Dedifferentiated amniotic fluid mesenchymal stem cell (primary cell): ENCODE results near the gene AKT1S1.

Experiments
- DNase-seq: peaks from one replicate; pipeline ENCODE4 v3.0.0-alpha.2; 2016; ENCODE audit errors: extremely low spot score

The AKT1S1 gene

DNA sequence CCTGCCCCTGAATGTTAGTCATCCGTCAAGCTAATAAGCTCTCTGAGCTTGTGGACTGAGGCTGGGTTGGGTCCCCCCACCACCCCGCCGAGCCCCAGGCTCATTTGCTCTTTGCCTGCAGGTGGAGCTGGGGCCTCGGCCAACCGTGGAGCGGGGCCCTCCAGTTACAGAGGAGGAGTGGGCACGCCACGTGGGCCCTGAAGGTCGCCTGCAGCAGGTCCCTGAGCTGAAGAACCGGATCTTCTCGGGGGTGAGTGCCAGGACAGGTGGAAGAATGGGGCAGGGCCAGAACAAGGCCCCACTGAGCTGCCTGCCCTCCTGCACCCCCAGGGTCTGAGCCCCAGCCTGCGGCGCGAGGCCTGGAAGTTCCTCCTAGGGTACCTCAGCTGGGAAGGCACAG, 5.5 kb upstream of the AKT1S1 start:
- no peak for DNase-seq

DNA sequence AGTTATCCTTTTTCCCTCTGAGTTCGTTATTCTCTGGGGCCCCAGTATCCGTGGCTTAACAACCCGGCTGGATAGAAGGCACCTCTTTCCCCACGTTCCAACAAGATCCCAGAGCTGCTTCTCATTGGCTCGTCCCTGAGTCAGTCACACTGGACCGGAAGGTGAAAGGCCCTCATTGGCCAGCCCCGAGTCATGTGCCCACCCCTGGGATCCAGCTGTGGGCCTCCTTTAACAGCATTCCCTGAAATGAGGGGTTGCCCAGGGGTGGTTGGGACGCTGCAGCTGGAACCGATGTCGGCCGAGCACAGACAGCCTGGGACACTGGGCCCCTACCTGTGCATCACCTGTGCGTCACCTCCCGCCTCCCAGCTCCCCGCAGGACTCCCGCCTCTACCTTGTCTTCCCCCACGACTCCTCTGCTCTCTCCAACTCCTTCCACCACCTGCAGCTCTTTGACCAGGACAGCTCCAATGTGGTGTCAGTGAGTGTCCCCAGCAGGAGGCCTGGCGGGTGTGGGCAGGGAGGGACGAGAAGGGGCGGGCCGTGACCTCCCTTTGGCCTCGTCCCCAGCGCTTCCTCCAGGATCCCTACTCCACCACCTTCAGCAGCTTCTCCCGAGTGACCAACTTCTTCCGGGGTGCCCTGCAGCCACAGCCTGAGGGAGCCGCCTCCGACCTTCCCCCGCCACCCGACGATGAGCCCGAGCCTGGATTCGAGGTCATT, 4.7 kb upstream of the AKT1S1 start:
- no peak for DNase-seq

DNA sequence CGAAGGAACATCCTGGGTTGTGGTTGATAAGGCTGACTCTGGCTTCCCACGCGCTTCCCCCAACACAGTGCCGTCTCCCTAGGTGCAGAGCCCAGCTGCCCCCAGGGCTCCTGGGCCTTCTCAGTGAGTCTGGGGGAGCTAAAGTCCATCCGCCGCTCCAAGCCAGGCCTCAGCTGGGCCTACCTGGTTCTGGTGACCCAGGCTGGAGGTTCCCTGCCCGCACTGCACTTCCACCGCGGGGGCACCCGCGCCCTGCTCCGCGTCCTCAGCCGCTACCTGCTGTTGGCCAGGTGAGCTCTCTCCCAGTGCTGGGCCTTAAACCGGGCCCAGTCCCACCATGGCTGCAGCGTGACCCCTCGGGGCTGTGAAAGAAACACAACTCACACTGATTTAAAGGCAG, 4.0 kb upstream of the AKT1S1 start:
- no peak for DNase-seq

DNA sequence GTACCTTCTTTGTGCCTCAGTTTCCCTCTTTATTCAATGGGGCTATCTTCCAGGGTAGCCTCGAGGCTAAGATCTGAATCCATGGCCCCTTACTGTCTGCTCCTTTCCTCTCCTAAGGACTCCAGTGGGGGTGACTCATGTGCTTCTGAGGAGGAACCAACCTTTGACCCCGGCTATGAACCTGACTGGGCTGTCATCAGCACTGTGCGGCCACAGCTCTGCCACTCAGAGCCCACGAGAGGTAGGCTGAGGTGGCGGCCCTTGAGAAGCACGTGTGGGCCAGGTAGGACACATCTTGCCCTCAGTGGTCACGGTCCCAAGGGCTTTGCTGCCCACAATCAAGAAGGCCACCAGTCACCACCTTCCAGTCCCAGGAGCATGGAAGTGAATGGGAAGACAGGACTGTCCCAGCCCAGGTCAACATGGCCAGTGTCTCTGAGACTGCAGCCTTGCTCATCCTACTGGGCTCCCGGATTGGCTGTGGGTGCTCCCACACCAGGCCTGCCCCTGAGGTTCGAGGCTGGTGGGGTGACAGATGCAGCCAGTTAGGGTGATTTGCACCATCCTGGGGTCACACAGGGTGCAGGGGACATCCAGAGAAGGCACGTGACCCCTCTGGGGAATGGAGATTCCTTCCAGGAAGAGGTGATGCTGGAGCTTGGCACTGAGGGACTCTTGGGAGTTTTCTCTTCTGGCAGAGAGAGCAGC, 3.2 kb upstream of the AKT1S1 start:
- no peak for DNase-seq

DNA sequence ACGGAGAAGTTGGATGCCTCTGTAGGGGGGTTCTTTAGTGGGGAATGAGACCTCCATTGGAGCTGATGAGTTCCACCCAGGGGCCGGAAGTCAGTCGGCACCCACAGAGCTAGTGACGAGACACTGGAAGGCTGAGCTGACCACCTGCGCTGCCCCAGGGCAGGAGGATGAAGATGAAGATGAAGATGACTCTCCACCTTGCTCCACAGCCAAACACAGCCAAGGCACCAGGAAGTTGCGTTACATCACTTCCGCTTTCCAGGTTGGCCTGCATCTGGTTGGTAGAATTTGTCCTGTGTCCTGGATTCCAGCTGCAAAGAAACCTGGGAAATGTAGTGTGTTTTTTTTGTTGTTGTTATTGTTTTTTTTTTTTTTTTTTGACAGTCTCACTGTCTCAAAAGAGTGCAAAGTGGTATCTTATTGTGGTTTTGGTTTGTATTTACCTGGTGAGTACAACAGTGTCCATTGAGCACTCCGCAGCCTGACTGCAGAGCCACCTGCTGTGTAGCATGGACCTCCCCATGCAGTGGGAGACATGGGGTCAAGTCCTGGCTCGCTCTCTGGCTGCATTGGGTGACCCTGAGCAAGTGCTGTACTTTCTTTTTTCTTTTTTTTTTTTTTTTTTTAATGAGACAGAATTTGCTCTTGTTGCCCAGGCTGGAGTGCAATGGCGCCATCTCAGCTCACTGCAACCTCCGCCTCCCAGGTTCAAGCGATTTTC, 2.2 kb upstream of the AKT1S1 start:
- DNase-seq = no peak

DNA sequence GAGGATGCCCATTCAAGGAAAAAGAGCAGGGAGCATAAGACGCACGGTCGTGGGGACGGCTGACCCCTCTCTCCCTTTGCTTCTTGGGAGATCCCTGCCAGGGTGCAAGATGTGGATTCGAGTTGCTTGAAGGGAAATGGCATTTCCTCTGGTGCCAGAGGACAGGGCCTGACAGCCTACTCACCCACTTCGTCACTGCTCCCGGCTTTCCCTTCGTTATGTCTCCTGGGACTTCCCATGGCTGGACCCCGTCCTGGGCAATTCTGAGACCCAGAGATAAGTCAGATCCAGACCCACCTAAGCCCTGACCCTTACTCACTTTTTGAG, 1.6 kb upstream of the AKT1S1 start:
- no peak for DNase-seq

DNA sequence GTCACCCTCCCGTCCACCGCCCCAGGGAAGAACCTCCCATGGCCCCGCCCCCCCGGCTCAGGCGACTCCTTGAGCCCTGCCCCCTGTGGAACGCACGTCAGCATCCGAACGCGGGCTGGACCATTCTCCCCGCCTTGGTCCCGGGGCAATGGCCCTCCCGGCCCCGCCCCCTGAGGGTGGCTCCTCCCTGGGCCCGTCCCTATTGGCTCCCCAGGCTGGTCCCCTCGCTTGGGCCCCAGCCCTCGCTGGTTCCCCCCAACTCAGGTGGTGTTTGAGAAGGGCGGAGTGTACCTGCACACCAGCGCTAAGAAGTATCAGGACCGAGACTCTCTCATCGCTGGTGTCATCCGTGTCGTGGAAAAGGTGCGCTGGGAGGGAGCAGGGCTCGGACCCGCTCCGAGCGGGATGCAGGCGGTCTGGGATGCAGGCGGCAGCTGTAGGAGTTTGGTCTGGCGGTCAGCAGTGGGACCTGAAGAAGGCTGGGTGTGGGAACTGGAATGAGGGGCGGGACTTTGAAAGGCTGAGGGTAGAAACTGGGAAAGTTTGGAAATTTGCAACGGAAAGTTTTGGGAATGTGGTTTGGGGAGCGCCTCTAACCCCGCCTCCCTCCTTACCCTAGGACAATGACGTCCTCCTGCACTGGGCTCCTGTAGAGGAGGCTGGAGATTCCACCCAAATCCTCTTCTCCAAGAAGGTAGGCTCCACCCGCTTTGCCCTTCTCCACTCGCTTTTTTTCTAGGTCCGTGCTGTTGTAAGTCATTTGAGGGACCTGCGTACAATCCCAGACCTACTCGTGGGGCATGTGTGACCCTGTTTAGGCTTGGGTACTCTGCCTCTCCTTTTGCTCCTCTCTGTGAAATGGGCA, 956 bp upstream of the AKT1S1 start:
- peak; percentile 97 for DNase-seq

DNA sequence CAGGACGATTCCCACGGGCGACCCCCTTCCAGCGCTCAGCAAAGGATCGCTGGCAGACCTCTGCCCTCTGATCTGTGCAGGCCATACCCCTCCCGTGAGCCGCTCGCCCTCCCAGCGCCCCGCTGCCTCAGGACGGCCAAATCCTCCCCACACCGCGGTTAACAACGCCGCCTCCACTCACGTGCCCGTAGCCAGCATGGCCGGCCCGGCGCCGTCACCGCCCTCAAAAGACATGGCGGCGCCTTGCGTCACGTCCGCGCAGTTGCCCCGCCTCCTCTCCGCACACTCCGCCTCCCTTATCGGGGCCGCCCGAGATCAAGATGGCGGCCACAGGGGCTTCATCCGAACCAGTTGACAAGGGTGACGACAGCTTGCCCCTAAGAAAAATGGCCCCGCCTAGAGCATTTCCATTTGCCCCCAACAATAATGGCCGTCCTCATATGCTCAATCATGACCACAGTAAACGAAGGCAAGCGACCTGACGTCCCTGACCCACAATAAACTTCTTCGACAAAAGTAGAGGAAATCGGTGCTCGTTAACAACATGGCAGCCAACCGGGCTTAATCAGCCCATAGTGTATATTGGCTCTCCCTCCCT, 634 bp downstream of the AKT1S1 start:
- DNase-seq = peak; percentile 98

DNA sequence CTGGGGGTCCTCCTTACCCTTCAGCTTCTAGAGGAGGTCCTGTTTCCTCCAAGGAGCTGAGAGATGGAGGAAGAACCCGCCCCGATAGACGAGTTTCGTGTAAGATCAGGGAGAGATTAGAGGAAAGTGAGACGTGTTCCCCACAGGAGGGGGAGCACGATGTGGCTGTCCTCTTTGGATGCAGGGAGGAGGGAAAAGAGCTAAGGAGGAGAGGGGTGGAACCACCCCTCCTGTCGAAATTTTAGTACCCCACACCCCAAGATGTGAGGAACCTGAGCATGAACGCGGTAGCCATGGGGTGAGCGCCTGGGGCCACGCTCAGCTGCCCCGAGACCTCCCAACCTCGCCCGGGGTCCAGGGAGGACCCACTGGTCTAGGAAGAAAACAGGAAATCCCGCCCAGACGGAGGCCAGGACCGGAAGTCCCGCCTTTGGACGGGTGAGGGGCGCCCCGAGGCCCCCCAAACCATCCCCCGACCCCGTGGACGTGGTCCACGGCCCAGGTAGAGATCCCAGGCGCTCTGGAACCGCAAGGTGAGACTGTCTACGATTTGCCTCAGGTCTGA, 1.2 kb downstream of the AKT1S1 start:
- no peak for DNase-seq

DNA sequence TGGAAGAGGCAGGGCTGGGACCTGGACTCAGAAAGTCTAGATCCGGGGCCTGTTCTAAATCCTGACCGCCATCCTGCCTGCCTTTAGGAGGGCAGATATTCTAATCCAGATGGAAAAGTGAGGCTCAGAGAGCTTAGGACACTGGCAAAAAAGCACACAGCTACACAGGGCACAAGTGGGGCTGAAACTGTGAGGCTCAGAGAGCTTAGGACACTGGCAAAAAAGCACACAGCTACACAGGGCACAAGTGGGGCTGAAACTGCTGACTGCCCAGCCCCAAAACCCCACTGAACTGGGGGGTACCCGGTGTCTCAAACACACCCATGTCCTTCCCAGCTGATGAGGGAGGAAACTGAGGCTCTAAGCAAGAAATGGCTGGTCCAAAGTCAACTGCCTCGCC, 2.0 kb downstream of the AKT1S1 start:
- no peak for DNase-seq

DNA sequence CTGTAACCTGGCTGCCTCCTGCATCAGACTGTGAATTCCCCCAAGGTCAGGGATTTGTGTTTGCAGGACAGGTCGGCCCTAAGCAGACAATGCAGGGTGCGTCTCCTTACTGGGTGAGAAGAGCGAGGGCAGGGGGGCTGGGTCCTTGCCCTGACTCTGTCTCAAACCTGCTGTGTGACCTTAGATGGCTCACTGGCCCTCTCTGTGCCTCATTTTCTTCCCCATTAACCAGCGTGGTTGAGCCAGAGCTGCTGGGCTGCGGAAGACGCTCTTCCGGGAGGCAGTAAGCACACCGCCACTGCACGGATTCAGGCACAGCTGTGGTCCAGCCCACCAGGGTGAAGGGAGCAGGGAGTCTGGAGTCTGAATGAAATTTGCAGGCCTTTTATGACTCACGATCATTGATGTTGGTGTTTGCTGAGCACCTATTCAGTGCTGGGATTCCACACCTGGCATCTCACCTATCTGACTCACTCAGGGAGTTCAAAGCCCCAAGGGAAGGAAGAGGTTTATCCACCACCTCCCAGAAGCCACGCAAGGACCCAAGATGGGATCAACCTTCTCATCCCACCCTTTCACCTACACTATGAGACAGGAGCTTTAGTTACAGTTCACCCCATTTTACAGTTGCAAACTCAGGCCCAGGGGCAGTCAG, 2.5 kb downstream of the AKT1S1 start:
- DNase-seq = no peak

DNA sequence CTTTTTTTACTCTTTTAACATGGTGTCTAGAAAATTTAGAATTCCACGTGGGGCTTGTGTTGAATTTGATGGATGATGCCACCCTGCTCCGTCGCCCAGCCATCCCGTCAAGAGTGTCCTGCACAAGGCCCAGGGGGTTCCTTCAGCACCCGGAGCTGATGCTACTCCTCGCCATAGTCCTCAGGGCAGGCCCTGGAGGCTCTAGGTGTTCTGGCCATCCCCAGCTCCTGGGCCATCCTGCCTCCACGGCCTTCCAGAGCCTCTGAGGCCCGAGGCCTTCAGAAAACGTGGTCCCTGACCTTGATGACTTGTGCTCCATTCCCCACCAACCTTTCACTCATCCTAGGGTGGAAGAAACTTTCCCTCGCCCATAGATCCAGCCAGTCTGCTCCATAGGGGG, 3.3 kb downstream of the AKT1S1 start:
- DNase-seq = no peak

DNA sequence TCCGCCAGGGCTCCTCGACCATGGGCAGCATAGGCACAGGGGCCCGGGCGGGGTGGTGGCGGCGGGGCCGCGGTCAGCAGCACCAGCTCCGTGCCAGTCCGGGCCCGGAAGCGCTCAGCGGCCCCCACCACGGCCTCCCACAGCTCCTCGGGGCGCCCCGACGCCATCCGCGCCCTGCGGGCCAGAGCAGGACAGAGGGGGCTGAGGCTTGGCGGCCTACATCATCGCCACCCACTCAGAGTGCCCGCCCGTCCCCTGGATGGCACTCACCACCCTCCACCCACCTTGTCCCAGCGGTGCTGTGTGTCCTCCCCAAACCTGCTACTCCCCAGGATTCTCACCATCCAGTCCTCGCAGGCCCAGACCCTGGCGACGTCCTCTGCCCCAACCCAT, 4.0 kb downstream of the AKT1S1 start:
- DNase-seq = no peak

DNA sequence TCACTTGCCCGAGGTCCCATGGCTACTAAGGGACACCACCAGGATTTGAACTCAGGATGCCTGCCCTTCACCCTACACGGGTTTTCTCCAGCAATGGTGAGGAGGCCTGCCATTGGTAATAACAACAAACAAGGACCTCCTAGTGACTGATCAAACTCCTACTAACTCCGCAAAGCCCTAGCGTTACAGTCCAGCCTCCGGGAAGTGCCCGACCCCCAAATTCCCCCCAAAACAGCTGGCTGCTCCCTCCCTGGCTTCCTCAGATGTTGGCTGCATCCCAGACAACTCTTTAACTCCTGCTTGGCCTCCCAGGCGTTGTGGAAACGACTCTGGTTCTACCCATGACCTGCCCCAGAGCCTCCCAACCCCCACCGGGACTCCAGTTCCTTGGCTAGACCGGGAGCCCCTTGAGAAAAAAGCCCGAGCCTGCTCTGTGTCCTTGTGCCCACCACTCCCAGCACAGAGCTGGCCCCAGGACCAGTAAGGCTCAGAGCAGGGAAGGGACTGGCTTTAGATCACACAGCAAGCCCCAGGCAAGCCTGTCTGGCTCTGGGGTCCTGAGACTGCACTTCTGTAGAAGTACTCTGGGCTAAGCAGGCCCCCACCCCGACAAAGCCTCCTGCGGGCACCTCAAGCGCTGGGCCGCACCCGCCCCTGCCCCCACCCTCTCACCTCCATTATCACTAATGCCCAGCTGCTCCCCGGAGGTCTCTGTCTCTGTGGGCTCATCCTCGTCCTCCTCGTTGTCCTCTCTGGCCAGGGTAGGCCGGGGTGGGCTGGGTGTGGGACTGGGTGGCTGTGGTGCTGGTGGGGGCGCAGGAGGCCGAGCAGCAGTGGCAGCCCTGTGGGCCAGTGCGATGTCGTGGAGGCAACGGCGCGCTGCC, 4.7 kb downstream of the AKT1S1 start:
- DNase-seq = no peak

DNA sequence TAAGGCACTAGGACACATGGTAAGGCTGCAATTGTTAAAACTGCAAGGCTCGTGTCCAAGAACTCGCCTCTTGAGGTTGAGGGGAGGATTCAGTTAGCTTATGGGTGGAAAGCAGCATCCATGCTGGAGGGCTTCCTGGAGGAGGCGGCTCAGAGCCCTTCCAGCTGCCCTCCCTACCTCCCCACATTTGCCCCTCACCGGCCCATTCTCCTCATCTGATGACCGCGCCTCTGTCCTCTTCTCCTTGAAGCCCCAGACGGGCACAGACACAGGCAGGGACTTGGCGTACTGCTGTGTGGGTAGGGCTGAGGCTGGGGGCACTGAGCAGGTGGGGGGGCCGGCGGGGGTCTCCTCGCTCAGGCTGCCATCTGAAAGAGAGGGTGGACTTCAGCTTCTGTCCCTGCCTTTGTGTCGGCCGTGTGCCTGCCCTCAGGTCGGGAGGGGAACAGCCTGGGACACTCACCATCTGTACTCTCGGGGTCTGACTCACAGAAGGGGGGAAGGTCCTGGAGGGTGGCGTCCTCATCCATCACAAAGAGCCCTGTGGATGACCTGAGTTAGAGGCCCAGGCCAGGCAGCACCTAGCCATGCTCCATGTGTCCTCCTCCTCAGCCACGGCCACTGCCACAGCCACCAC, 5.7 kb downstream of the AKT1S1 start:
- no peak for DNase-seq

DNA sequence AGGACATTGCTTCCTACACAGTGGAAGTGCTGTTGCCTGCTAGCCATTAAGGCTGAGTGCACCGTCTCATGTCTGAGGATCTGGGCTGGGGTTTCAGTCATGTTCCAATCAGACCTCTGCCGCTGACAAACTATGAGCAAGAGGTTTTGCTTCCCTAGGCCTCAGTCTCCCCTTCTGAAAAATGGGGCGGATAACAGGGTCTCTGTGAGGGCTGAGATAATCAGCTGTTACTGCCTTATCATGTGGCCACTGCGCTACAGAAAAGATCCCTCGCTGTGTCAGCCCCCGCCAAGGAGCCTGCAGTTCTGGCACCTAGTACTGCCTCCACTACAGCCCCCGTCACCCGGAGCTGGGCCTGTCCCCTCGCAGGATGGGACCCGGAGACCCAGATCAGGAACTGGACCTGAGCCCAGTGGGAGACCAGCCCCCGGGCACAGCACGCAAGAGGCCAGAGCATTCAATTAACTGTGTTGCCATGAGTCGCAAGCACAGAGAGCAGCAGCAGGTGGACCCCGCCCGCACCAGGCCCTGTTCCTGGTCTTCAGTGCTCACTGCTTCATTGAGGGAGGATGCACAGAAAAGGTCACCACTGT, 6.8 kb downstream of the AKT1S1 start:
- DNase-seq = no peak

DNA sequence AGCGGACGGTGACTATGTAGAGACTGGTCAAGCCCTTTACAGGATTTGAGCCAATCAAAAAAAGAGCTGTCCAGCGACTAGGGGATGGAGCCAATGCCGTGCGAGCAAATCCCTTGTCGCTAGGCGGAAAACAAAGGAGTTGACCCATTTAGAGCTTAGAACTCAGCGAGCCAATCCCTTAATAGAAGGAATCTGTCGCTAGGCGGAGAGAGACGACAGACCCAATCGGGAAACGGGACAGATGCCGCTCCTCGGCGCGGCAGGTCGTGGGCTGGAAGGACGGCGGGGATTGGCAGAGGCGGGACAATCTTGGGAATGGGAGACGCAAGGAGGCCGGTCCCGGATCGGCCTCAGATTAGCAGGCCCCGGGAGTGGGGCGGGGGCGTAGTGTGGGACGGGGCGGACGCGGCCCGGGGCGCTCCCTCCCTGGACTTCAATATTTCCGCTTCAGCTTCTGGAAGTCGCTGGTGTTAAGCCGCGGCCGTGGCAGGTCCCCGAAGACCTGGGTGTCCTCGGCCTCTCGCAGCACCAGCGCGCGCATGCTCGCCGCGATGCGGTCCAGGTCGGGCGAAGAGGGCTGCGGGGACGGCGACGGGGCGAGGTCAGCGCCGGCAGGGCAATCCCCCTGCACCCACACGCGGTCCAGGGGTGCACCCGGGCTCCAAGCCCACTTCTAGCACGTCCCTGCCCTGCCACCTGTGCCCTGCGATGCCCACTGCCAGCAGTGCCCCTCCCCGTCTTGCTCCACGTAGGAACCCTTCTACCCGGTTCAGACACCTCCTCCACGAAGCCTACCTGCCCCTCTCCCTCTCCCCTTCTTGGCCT, 7.5 kb downstream of the AKT1S1 start:
- peak; percentile 100 for DNase-seq

DNA sequence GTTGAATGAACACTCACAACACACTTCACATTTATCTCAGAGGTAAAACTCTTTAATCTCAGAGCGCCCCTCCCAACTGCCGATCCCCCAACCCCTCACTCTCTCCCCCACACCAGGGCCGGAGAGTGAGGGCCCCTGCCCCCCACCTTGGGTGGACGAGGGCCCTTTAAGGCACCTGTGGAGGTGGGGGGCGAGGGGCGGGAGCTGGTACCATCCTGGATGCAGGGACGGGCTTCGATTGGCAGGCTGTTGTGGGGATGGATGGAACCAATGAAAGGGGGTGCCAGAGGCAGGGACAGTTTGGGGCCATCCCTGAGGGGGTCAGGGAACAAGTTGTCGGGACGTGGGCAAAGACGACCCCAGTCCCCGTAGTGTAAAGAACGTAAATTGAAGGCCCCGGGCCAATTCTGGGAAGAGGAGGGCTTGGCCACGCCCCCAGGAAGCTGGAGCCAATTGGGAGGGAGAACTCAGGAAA, 8.1 kb downstream of the AKT1S1 start:
- DNase-seq = no peak
